Natural killer cell (primary cell): ENCODE data around the gene ANKRD39. TPM values are rescaled to one million over a fixed set of nuclear protein-coding genes. Genes with fewer than 3 reads are reported as not detected.

Experiments
- ATAC-seq, 3 donors: fragments of 150-1000 bp in 2 of 3; fragments of 200-7000 bp in 1 of 3; cut with Tn5 transposase; 1 replicate in 1 of 3; 2 replicates in 2 of 3; pipeline ENCODE4 v1.10.0; 2021; ENCODE audit warnings: mild to moderate bottlenecking in 2 of 3, moderate library complexity in 2 of 3
- DNase-seq, 2 donors: peaks; one replicate each; pipeline versions ENCODE4 v3.0.0 to v3.0.0-alpha.2; 2013 to 2021; ENCODE audit warnings: mixed read lengths in 1 of 2
- H3K27ac ChIP-seq: one replicate; pipeline ENCODE4 v1.5.1; 2013; ENCODE audit warnings: mild to moderate bottlenecking, low read length
- H3K27me3 ChIP-seq: one replicate; pipeline ENCODE4 v1.6.1; 2013; ENCODE audit warnings: low read length; ENCODE audit not compliant: control insufficient read depth, insufficient read depth
- H3K36me3 ChIP-seq: one replicate; pipeline ENCODE4 v1.6.1; 2013; ENCODE audit warnings: low read length; ENCODE audit not compliant: control insufficient read depth, insufficient read depth
- H3K4me1 ChIP-seq: one replicate; pipeline ENCODE4 v1.6.1; 2013; ENCODE audit warnings: low read length; ENCODE audit not compliant: control insufficient read depth, insufficient read depth
- H3K4me3 ChIP-seq: one replicate; pipeline ENCODE4 v1.5.1; 2013; ENCODE audit warnings: low read length
- H3K9me3 ChIP-seq: one replicate; pipeline ENCODE4 v1.6.1; 2013; ENCODE audit warnings: low read length; ENCODE audit not compliant: control insufficient read depth, insufficient read depth
- H3K27ac Mint-ChIP-seq, 2 donors: one replicate each; pipeline ENCODE4 v1.8.0; 2022; ENCODE audit warnings: mild to moderate bottlenecking in 2 of 2, mixed read lengths in 2 of 2, moderate library complexity in 1 of 2
- H3K27me3 Mint-ChIP-seq, 2 donors: one replicate each; pipeline ENCODE4 v1.8.0; 2022; ENCODE audit warnings: low read depth in 2 of 2, mixed read lengths in 2 of 2
- H3K36me3 Mint-ChIP-seq: one replicate; pipeline ENCODE4 v1.8.0; 2022; ENCODE audit warnings: mixed read lengths
- H3K4me1 Mint-ChIP-seq, 2 donors: one replicate each; pipeline ENCODE4 v1.8.0; 2022; ENCODE audit warnings: mixed read lengths in 2 of 2
- H3K4me3 Mint-ChIP-seq: one replicate; pipeline ENCODE4 v1.8.0; 2022; ENCODE audit warnings: mild to moderate bottlenecking, moderate library complexity, mixed read lengths
- H3K9me3 Mint-ChIP-seq, 2 donors: one replicate each; pipeline ENCODE4 v1.8.0; 2022; ENCODE audit warnings: mixed read lengths in 2 of 2
- WGBS: methylation state at CpG from one replicate; pipeline ENCODE4 v1.1.7; 2013; ENCODE audit warnings: missing lambda C conversion rate; ENCODE audit not compliant: insufficient coverage; 5-methylcytosine and 5-hydroxymethylcytosine counted together
- intact Hi-C: fragments of 100-400 bp; cut with micrococcal nuclease; formaldehyde crosslinking; loops from one replicate; pipeline ENCODE4 v1.14.2; 2022
- total RNA-seq, 4 donors: library from RNA; stranded (reverse); fragments of 120-200 nt in 1 of 4; gene quantifications; one replicate each; pipeline versions ENCODE4 v1.2.3 to v1.2.4, GENCODE V29; 2013 to 2022
- TF ChIP-seq, protein P1 (sequence below): fragments of 200-600 bp; IDR thresholded peaks from one replicate; pipeline ENCODE4 v1.8.0; 2022; ENCODE audit warnings: antibody characterized with exemption

The ANKRD39 gene
- total RNA-seq, 3 donors from 2014 or later (not counting 1 experiment from before 2014, with no cell fraction given) = 15.5 to 22.3 (median 21.6) TPM

DNA sequence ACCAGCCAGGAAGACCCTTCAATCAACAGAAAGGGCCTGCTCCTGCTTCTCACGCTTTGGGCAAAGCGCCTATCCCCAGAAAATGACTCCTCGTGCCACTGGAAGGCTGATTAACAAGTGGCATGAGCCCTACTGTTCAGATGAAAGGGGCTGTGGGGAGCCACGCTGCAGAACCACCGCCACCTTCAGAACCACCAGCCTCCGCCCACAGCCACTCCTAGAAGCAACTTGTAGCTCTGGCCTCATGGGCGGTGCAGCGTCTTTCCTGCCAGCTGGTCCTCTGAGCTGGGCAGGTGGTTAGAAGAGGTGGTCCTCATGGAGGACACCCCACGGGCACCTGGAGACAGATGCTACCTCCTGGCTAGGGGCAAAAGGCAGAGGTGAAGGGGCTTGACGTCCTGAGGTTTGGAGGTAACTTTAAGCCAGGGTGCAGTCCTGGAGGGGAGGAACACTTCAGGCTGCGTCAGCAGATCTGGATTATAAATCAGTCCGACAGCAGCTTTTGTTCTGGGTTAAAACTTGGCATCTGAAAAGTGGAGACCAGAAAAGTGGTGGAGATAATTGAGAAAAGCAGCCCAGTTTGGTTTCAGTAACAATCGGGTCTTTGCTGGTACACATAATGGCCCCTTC lies 12.9 kb upstream of the ANKRD39 start:
- peak overlapping the region; percentile 89 to 90 for H3K27ac Mint-ChIP-seq
- Histone ChIP-seq H3K4me1 (peaks cover 60% of the 10 kb centered on the region), H3K9me3 (no peaks in the 10 kb centered on the region), H3K4me3 (peak overlapping the region; percentile 31), H3K27me3 (no peaks in the 10 kb centered on the region), H3K36me3 (peaks cover 7% of the 10 kb centered on the region), H3K27ac (peak overlapping the region; percentile 72)
- DNase-seq (peak; percentile 76 to 87), ATAC-seq (peak; percentile 51 to 68 (median 58))
- H3K27me3 Mint-ChIP-seq = no peaks in the 10 kb centered on the region
- H3K9me3 Mint-ChIP-seq = no peaks in the 10 kb centered on the region
- H3K4me1 Mint-ChIP-seq = peaks cover 34 to 47% of the 10 kb centered on the region in 2 donors
- TF ChIP-seq, protein P1, sequence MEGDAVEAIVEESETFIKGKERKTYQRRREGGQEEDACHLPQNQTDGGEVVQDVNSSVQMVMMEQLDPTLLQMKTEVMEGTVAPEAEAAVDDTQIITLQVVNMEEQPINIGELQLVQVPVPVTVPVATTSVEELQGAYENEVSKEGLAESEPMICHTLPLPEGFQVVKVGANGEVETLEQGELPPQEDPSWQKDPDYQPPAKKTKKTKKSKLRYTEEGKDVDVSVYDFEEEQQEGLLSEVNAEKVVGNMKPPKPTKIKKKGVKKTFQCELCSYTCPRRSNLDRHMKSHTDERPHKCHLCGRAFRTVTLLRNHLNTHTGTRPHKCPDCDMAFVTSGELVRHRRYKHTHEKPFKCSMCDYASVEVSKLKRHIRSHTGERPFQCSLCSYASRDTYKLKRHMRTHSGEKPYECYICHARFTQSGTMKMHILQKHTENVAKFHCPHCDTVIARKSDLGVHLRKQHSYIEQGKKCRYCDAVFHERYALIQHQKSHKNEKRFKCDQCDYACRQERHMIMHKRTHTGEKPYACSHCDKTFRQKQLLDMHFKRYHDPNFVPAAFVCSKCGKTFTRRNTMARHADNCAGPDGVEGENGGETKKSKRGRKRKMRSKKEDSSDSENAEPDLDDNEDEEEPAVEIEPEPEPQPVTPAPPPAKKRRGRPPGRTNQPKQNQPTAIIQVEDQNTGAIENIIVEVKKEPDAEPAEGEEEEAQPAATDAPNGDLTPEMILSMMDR = no peak
- intact Hi-C loops = loop anchor here (1.0 kb wide), 2 partner anchors 12 to 54 kb away; partner anchors contain the start of genes ANKRD39 and CNNM3
- H3K36me3 Mint-ChIP-seq = no peaks in the 10 kb centered on the region
- 4% methylated on average over 13 of the region's 13 CpGs for WGBS
- H3K4me3 Mint-ChIP-seq = peak overlapping the region; percentile 93

DNA sequence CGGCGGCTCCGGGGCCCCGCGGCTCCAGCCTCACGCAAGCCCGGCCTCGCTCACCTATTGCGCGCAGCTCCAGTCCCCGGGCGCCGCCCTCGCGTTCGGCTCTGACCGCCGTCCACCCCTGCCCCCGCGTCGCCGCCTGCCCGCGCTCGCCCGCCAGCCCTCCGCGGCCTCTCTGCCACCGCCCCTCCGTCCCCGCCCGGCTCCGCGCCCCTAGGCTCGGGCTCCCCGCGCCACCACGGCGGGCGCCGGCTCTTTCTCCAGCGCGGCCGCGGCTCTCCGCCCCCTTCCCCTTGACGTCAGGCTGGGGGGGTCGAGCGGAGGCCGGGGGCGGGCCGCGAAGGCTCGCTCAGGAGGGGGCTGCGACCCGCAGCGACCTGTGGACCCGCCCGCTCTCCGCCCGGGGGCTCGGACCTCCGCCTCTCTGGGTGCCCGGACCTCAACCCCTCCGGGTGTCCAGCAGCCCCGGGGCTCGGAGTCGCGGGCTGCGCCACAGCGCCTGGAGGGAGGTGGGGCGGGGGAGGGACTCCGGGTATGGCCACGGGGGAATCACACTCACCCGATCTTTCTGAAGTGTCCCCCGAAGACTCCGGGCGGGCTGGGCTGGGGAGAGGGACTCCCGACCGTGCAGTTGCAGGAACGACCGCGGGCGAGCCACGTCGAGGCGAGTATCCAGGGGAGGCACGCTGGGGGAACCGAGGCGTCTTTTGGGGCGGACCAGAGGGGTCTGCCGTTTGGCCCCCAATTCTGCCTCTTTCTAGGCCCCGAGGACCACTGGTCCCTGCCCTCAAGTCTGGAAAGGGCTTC lies 12.2 kb upstream of the ANKRD39 start, which contains the start of gene SEMA4C:
Gene SEMA4C, minus strand, starts transcription at position 259 of the 804 bp plus-strand sequence. CDS start 2,194 bp downstream, outside the sequence.
- H3K4me1 ChIP-seq = peaks cover 61% of the 10 kb centered on the region
- peak; percentile 71 to 80 for DNase-seq

DNA sequence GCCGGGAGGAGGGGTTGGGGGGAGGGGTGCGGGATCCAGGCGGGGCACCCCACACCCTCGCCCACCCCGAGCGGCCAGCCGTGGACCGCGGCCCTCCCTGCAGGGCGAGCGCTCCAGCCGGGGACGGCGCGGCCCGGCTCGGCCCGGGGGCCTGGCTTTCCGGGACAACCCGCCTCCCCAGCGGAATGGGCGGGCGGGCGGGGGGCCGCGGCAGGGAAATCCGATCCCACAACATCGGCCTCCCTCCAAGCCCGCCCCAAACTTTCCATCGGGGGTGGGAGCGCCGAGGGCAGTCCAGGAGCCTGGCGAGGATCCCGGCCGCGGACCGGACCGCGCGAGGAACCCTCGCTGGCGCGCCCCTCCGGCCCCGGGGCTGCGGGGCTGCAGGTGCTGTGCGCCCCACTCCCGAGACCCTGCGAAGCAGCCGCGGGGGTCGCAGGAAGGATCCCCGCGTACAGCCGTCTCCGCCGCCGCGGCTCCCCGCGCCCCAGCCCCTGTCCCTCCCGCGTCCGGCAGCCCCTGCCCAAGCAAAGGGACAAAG lies 11.5 kb upstream of the ANKRD39 start:
- Histone ChIP-seq H3K9me3 (no peaks in the 10 kb centered on the region), H3K36me3 (peaks cover 21% of the 10 kb centered on the region), H3K27me3 (no peaks in the 10 kb centered on the region), H3K4me1 (peaks cover 63% of the 10 kb centered on the region), H3K4me3 (peak overlapping the region; percentile 82), H3K27ac (no peak overlapping the region)
- ATAC-seq (no peak), DNase-seq (no peak)
- TF ChIP-seq, protein P1 = peak; percentile 37
- Mint-ChIP-seq H3K27ac (peak overlapping the region in 1 of 2 donors; percentile 90), H3K9me3 (no peaks in the 10 kb centered on the region), H3K4me3 (peak overlapping the region; percentile 93), H3K36me3 (no peaks in the 10 kb centered on the region), H3K4me1 (peaks cover 37 to 41% of the 10 kb centered on the region in 2 donors), H3K27me3 (no peaks in the 10 kb centered on the region)
- under 1% methylated on average over 64 of the region's 64 CpGs for WGBS
- intact Hi-C loops = no loop called here

More for the DNA sequence above, 12.2 kb upstream of the ANKRD39 start, which contains the start of gene SEMA4C:
- Mint-ChIP-seq H3K9me3 (no peaks in the 10 kb centered on the region), H3K27me3 (no peaks in the 10 kb centered on the region), H3K4me1 (peaks cover 37 to 44% of the 10 kb centered on the region in 2 donors), H3K36me3 (no peaks in the 10 kb centered on the region), H3K4me3 (peak within 1 kb of the TSS; percentile 93), H3K27ac (peak within 1 kb of the TSS; percentile 89 to 90)
- H3K4me3 ChIP-seq = peak within 1 kb of the TSS; percentile 82
- TF ChIP-seq, protein P1 = no peak
- no peaks in the 10 kb centered on the region for H3K9me3 ChIP-seq
- WGBS = under 1% methylated on average over 93 of the region's 93 CpGs
- intact Hi-C loops = loop anchor here (1.0 kb wide), 1 partner anchor 54 kb away; the partner anchor contains the start of gene CNNM3
- H3K27ac ChIP-seq = peak within 1 kb of the TSS; percentile 75
- peaks cover 14% of the 10 kb centered on the region for H3K36me3 ChIP-seq
- H3K27me3 ChIP-seq = no peaks in the 10 kb centered on the region
- peak; percentile 54 to 63 (median 61) for ATAC-seq
